GM21447 (cell line): ENCODE measurements around the gene ASB12.
"Not testable (repeated sequence)": the region's sequence is repeated elsewhere in the genome, so short reads cannot be mapped to it uniquely, and the experiment has no call there.

ENCODE experiments used
- ATAC-seq: cut with Tn5 transposase; IDR thresholded peaks from one replicate; pipeline ENCODE4 v1.9.1; 2021; ENCODE audit not compliant: unreplicated experiment

ASB12 gene, protein sequence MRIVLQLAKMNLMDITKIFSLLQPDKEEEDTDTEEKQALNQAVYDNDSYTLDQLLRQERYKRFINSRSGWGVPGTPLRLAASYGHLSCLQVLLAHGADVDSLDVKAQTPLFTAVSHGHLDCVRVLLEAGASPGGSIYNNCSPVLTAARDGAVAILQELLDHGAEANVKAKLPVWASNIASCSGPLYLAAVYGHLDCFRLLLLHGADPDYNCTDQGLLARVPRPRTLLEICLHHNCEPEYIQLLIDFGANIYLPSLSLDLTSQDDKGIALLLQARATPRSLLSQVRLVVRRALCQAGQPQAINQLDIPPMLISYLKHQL

DNA sequence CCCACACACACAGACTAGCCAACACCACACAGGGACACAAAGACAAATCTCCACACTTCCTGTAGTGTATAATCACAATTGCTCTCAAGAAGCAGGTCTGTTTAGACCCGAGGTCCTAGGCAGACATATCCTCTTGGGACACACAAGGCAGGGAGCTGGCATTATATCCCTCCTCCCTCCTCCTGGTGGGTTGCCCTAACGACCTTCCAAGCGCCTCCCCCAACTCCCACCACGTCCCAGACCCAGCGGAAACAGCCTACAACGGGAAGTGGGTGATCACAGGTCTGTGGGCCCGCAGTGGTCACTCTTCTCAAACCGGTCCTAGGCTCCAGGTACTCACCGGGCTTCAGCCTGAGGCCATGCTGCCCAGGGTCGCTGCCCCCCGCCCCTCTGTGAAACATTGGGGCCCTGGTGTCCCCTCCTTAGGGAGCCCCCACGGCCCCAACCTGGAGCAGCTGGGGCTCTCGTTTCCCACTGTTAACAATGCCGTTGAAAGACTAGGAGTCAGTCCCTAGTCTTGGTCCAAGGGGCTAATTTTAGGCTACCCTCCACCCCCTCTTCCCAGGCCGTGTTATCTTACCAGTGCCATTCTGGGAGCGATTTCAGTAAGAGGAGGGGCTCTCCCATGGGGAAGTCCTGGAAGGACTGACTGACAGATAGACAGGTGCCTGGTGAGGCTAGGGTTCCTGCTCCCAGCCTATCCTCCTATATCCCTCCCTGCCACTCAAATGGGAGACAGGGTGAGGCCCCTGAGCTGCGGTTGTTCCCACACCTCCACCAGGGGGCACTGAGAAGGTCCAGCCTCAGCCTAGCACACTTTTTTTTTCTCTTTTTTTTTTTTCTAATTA is at the start of gene ASB12:
ASB12 (minus strand) TSS at position 485 of the 848 bp plus-strand sequence. CDS start 4,957 bp downstream, outside the sequence.
- ATAC-seq, result no peak

DNA sequence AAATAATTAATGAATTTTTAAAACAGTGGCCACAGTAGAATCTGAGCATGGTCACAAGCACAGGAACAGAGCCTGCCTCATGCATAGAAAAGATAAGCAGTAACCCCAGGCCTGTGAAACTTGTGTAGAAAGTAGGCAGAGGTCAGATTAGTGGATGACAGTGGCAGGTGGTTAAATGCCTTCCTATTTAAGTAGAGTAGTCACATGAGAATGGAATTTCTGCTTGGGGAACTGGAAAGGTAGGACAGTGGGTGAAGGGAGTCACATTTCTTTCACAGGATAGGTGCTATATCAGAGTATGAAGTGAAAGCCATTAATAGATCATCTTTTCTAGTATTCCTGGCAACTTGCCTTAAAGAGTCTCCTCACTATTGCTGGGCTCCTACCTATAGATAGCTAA is 34.9 kb upstream of the ASB12 start:
- ATAC-seq, result no peak

DNA sequence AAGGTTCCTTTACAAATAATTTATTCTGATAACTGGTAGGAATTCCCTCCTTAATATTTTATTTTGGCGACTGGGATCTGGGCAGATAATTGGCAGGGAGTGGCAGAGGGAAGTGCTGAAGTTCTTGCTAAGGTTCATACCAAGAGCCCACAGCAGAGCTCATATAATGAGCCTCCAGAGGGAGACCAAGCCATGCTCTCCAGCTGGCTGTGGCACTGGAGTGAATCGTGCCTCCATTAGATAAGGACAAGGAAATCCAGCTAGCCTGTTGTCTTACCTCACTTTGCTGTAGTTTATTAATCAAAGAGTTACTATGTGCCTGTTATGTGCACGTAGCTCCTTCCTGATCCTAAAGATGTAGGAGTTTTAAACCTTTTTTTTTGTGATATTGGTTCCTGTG is 1.3 kb downstream of the ASB12 start:
- ATAC-seq, result no peak

GRCh38 chrX:64218023-64218422 is 12.4 kb downstream of the ASB12 start:
- ATAC-seq, result no peak

DNA sequence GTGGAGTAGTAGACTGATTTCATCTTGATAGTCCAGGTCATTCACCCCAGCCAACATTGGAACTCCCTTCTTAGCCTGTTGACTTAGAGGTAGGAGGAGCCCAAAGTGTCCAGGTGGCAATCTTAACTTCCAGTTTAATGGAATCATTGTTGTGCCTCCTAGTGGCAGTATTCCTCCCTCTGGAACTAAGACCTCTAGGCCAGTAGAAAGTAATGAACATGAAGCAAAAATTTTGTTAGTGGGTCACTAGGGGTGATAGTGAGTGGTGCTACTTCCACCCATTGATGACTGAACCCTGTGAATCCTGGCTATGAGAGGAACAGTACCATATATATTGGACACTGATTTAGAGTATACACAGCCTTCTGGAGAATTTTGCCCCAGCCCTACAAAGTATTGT is 16.4 kb downstream of the ASB12 start:
- not testable (repeated sequence) for ATAC-seq

DNA sequence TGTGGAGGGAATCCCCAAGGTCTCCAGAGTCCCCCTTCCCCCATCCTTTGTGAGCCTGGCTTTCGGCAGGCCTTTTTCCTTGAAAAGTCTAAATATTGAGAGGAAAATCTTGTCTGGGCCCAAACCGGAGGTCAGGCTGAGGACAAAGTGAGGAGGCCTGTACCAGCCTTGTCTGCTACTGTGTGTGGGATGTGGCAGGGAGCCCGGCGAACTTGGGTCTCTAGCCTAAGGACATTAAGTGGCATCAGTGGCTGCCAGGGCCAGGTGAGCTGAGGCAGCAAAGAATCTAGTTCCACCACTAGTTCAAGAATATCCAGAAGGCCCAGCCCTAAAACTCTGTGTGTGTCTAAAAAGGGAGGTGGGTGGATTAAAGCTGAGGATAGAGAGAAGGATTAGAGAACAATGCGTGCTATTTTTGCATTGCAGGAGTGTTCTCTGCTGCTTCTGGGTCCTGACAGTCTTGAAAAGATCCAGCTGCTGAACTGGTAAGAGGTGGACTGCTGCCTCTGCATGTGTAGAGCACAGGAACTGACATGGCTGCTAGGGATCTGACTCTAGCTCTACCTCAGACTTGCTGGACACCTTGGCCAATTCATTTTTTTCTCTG is 23.7 kb downstream of the ASB12 start:
- no peak for ATAC-seq

- ATAC-seq, result peak; percentile 89
Measured at GRCh38 chrX:64205735-64206501, 24.5 kb downstream of the ASB12 start.

GRCh38 chrX:64205441-64205734 is 25.0 kb downstream of the ASB12 start, which contains the start of gene AMER1:
TSS of gene AMER1 (minus strand) at chrX:64205708. CDS start at chrX:64193286, 12,422 bp downstream.
- peak; percentile 36 for ATAC-seq

- ATAC-seq, result peak; percentile 4
Measured at GRCh38 chrX:64204701-64205440, 25.5 kb downstream of the ASB12 start.

DNA sequence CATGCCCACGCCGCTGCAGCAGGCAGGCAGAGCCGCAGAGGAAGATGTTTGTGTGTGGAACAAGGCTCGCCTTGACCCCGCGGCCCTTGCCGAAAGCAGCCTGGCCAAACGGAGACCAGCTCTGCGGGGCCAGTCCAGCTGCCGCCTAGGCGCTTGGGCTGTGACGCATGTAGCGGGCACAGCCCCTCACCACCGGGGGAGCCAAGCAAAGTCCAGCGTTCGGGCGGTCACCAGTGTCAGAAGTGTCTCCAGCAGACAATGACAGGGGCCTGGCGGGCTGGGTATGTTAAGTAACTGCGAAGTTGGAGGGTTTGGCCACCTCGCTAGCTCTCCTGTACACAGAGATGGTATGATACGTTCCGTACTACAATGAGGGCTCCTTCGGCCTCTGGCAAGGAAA is 26.2 kb downstream of the ASB12 start:
- ATAC-seq, result no peak

DNA sequence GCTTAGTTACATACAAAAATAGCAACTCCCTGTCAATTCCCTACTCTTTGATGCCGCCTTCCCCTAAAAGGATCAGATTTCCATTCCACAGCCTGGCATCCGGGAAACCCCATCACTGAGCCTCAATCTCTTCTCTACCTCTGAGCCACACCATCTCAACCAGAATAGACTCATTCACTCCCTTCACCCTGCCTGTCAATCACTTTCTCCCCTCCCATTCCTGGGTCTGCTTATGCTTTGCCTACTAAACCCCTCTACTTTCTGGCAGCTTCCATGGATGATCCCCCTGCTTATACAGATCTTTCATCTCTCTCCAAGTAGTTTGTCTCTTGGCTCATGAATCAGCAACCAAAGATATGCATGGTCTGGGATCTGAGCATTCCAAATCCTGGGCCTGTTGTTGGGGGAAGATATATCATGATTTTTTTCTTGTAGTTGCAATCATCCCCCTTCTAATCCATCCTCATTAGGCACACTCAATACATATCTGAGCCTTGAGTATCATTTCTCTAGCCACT is 27.5 kb downstream of the ASB12 start:
- ATAC-seq, result no peak

DNA sequence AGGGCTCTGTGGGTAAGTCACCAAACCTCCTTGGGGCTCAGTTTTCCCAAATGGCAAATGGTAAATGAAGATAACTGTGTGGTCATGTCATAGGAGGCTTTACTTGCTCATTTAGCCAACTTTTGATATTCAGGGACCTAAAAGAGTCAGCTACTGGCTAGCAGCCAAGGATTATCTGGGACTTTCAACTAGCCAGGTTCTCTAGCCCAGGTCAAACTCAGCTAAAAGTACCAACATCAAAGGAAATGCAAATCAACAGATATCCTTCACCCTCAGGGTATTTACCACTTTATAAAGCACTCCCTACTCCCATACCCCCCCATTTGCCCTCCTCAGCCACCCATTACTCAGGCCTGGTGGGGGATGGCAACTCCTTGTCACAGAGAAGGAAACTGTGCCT is 32.4 kb downstream of the ASB12 start:
- ATAC-seq, result no peak

DNA sequence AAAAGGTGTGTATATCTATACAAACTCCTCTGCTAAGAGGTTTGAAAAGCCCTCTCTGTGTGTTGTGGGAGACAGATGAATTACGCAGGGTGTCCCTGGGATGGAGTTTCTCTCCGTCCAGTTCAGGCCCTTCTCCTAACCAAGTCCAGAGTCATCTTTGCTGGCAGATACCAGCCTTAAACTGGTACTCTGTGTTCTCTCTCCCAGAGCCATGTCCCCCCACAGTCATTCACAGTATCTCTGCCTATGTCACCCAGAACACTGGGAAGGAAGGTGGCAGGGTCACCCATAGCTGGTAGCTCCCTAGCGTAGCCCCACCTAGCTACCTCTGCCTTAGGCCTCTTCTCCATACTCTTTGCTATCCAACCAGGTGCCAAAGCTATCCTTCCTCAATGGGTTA is 33.8 kb downstream of the ASB12 start:
- ATAC-seq, result no peak

- no peak for ATAC-seq
Measured at GRCh38 chrX:64195862-64196261, 34.5 kb downstream of the ASB12 start.

- no peak for ATAC-seq
Measured at GRCh38 chrX:64192673-64193072, 37.7 kb downstream of the ASB12 start.

- ATAC-seq, result no peak
Measured at GRCh38 chrX:64192040-64192439, 38.4 kb downstream of the ASB12 start.

- ATAC-seq, result no peak
Measured at GRCh38 chrX:64191281-64192010, 39.0 kb downstream of the ASB12 start.

- ATAC-seq, result no peak
Measured at GRCh38 chrX:64190136-64190740, 40.2 kb downstream of the ASB12 start.

DNA sequence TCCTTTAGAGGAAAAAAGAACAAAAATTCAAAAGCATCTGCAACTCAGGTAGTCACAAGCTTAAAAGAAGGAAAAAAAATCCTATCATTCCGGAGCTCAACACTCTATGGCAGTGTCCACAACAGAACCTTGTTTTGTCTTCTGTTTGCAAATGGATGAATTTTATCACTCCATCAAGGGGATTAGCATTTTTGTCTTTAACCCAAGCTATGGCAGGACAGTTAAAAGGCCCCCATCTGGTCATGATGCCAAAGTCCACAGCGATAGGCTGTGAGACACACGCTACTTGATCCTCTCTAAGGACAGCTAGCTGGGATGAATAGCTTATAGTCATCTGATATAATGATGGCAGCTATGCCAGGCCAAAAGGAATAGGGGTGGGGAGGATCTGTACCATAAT is 41.5 kb downstream of the ASB12 start:
- ATAC-seq, result no peak
